Stimulated activated CD4-positive, alpha-beta T cell treated with anti-CD3 and anti-CD28 coated beads, Interleukin-4, amount 100 ng/mL, for 24 hours (primary cell): ENCODE results near the gene CNTNAP5.

Experiments used
- DNase-seq: peaks from one replicate; pipeline ENCODE4 v3.0.0-alpha.2; 2020

Gene CNTNAP5

GRCh38 chr2:124485659-124486058 lies 460.6 kb downstream of the CNTNAP5 start:
- no peak for DNase-seq

DNA sequence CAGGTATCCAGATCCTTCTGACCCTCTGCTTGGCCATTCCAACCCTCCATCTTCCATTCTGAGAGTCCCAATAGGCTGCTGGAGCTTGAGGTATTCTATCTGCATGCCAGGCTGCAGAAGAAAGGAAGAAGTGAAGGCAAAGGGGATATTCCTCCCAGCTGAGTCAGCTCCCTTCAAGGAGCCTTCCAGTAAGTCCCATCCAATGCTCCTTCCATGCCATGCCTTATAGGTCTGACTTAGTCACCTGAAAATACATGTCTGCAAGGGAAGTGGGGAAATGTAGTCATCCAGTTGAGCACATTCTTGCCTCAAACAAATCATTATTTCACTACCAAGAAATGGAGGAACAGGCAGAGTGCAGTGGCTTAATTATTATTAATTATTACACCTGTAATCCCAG lies 464.6 kb downstream of the CNTNAP5 start:
- no peak for DNase-seq

DNA sequence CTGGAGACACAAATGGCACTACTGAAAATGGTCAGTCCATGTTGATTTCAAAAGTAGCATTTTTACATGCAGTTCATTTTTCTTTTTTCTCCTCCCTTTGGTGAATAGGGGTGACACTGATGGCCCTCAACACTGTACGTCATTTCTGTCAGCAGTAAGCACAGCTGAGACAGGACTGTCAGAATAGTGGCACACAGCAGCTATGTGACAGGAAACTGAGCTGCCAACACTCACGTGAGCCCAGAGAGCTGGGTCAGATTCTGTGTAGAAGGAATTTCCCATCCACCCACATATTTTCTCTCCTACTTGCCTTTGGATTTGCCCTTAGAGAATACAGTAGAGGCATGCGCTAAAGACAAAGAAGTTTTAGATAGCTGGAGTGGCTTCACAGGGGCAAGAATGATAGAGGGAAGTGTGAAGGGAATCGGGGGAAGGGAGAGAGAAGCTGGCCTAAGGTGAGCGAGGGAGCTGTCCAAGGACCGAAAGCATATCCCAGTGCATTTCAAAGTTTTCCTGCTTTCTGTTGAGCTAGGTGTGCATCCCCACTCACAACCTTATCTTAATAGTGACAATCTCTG lies 476.6 kb downstream of the CNTNAP5 start:
- DNase-seq: no peak

DNA sequence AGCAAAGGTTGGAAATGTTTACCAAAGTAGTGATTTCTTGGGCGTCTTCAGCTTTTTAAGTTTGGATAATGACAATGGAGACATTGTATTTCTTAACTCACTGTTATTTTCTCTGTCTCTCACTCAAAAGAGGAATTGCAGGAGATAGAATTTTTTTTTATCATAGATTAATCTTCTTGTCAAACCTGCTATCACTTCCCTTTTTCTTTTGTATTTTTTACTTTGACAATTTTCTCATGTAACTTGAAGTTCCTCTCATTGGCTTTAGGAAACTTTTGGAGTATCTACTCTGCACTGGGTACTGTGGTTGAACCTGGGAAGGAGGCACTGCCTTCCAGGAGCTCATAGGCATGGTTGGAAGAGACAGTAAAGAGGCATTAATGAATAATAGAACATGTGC lies 489.1 kb downstream of the CNTNAP5 start:
- DNase-seq: no peak

- DNase-seq: no peak
These were observed 495.9 kb downstream of the CNTNAP5 start for GRCh38 chr2:124520953-124521352.

DNA sequence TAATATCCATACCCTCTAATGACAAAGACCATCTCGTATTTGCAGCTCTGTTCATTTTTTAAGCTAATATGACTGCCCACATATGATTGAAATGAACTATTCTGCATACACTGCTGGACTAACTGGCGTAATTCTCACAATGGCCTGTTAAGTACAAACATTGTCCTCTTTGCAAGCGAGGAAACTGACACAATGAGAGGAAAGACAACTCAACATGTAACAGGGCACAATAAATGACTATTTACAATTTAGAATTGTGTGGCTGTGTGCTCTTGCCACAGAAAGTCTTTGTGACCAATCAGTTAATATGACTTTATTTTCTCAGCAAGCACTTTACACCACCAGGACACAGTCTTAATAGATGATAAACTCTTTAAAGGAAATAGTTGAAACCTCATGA lies 498.0 kb downstream of the CNTNAP5 start:
- DNase-seq: no peak

GRCh38 chr2:124524155-124524915 lies 499.2 kb downstream of the CNTNAP5 start:
- DNase-seq: no peak

GRCh38 chr2:124526221-124526620 lies 501.1 kb downstream of the CNTNAP5 start:
- DNase-seq: no peak

DNA sequence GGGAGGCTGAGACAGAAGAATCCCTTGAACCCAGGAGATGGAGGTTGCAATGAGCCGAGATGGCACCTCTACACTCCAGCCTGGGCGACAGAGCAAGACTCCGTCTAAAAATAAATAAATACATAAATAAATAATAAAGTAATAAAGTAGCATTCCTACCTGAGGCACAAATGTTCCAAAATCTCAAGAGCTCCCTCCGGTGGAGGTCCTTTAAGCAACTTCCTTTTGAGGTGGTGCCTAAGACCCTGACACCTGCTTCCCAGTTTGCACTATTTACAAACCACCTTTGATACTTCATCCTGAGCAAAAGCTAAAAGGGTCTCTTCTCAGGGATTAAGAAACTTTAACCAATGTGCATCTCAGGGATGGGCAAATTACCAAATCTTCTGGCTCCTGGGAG lies 505.1 kb downstream of the CNTNAP5 start:
- no peak for DNase-seq

DNA sequence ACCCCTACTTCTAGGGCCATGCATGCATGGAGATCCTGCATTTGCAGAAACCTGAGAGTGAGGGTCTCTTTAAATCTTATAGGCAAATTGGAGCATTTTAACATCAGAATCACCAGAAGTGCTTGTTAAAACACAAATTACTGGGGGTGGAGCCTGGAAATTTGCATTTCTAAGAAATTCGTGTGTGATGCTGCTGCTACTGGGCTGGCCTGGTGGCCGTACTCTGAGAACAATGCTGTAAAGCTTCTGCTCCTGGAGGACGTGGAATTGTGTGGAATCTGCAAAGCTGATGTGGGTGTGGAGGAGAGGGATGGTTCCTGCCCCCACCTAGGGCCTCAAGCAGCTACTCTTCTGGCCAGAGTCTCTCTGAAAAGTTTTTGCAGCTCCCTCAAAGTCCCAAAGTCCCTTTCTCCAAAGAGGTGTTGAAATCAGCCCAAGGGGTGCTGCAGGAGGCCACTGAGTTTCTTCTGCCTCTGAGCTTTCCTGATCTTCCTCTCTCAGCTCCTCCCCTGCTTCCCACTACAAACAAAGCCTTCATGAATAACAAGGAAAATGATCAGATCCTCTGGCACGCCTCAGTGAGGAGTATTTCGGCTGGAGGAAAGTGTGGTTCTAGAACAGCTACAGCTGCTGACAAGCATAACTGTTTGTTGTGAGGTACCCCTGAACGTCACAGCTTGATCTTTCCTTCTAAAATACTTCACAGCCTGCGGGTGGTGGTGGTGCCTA lies 508.3 kb downstream of the CNTNAP5 start:
- DNase-seq: no peak

DNA sequence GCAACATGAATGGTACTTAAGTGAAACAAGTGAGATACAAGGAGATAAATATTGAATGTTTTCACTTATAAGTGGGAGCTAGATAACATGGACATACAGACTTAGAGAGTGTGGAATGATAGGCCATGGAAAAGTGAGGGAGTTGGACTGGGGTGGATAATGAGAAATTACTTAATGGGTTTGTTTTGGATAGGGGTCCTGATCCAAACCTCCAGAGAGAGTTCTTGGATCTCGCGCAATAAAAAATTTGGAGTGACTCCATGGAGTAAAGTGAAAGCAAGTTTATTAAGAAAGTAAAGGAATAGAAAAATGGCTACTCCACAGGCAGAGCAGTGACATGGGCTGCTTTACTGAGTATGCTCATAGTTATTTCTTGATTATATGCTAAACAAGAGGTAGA lies 508.9 kb downstream of the CNTNAP5 start:
- no peak for DNase-seq

GRCh38 chr2:124535816-124536215 lies 510.7 kb downstream of the CNTNAP5 start:
- no peak for DNase-seq

GRCh38 chr2:124536591-124536990 lies 511.5 kb downstream of the CNTNAP5 start:
- no peak for DNase-seq

GRCh38 chr2:124538549-124538948 lies 513.5 kb downstream of the CNTNAP5 start:
- no peak for DNase-seq

GRCh38 chr2:124540805-124541204 lies 515.7 kb downstream of the CNTNAP5 start:
- DNase-seq: no peak

DNA sequence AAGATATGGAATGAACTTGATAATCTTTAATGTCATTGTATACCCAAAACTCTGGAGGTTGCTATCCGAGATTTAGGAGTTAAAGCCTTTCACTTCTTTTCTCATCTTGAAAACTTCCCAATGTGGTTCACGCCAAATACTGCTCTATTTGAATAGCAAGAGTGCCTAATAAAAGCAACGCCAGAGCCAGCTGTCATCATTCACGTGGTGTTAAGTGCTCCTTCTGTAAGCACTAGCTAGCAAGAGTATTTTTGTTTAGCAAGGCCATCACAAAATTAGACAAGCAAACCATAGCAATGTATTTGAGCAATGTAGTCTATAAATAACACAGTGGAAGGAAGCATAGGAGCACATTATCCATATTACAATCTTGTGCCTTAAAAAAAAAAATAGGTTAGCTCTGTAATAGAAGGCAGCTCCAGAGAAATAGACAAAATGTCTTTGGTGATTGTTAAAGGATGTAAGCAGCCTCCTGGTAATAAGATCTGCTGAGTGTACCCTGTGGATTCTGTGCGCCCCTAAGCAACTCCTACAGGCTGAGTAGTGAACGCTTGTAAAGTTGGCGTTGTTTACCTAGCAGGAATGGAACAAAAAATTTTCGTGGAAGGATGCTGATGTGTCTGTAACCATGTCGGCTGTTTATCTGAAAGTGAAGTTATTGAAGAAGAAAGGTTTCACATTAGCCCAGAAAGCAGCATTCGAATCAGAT lies 518.0 kb downstream of the CNTNAP5 start:
- no peak for DNase-seq

DNA sequence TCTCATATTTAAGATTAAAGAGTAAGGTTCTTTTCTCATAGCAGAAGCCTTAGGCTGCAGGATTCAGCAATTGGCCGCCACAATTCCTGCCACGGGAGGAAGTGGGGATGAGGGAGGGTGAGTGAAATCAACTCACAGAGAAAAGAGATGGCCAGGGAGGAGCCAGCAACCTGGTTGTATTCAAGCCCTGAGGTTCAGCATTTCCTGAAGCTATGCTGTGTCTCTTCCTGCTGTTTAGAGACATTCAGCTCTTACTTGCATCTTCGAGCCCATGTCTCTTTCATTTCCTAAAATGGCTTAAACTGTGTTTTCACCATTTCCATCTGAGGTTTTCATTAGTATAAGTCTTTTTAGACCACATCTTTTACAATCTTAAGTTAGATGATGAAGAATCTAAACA lies 522.6 kb downstream of the CNTNAP5 start:
- DNase-seq: no peak

- DNase-seq: no peak
These were observed 533.3 kb downstream of the CNTNAP5 start for GRCh38 chr2:124558277-124558905.

- no peak for DNase-seq
These were observed 534.1 kb downstream of the CNTNAP5 start for GRCh38 chr2:124559236-124559635.

GRCh38 chr2:124560592-124561112 lies 535.6 kb downstream of the CNTNAP5 start:
- no peak for DNase-seq

DNA sequence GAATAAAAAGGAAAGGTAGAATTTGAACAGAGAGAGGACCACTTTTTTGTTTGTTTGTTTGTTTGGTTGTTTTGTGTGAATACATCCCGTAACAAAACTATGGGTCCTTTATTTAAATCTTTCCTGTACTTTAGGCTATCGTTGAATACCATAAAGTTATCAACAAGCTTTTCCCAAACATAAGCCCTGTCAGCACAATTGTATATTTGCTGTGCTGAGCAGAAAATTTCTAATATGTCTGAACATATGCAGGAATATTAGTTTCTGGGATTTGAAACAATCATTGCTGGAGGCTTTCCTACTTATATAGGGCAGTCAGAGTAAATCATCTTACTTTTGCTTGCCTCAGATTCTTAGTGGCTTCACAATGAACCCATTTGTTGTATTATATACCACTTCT lies 536.4 kb downstream of the CNTNAP5 start:
- no peak for DNase-seq

GRCh38 chr2:124563426-124563825 lies 538.3 kb downstream of the CNTNAP5 start:
- no peak for DNase-seq

DNA sequence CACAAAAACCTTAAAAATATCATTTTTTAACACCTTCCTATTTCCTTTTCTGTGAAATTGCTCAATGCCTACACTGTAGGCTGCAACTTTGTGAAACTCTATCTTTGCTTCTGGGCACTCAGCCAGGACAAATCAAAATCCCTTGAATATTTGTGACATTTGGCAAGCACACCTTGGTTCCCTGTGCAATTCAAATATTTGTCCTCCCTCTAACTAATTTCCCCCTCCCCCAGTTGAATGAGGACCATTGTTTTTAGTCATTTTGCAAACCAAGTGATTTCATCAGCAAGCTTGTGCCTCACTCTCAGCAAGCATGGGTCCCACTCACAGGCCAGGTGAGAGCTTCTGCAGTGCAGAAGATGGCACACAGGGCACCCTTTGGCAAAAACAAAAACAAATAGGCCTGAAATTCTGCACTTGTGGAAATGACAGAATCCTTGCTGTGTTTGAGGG lies 541.5 kb downstream of the CNTNAP5 start:
- no peak for DNase-seq
